ENCODE results near the gene NBEA. TPM values are rescaled to one million over a fixed set of nuclear protein-coding genes. Genes with fewer than 3 reads are reported as not detected.

NBEA gene
- total and polyA plus RNA-seq, 2 experiments from 2014 or later = 2.6 to 12.3 TPM

- Histone ChIP-seq H3K4me2 (no peak overlapping the region), H3K4me1 (ENCODE audit: insufficient read depth) (no peaks in the 10 kb centered on the region), H3K27me3 (no peaks in the 10 kb centered on the region), H3K9me2 (replicated peaks; ENCODE audit: insufficient read depth) (no peaks in the 10 kb centered on the region), H3K4me3 (no peak overlapping the region), H4K20me1 (ENCODE audit: insufficient read depth, poor library complexity, severe bottlenecking) (no peaks in the 10 kb centered on the region), H3K79me2 (no peaks in the 10 kb centered on the region), H3K36me3 (replicated peaks; ENCODE audit: insufficient read depth, low read depth) (no peaks in the 10 kb centered on the region), H3K9me3 (ENCODE audit: low read depth) (no peaks in the 10 kb centered on the region), H2AFZ (no peak overlapping the region), H3K27ac (no peak overlapping the region)
- TF ChIP-seq EZH2 (IDR thresholded peaks at IDR 0.05; ENCODE audit: borderline replicate concordance) (no peak), EZH2phosphoT487 (IDR thresholded peaks at IDR 0.05; ENCODE audit: low read depth, severe bottlenecking, unreplicated experiment) (no peak)
- TF ChIP-seq, protein P1, sequence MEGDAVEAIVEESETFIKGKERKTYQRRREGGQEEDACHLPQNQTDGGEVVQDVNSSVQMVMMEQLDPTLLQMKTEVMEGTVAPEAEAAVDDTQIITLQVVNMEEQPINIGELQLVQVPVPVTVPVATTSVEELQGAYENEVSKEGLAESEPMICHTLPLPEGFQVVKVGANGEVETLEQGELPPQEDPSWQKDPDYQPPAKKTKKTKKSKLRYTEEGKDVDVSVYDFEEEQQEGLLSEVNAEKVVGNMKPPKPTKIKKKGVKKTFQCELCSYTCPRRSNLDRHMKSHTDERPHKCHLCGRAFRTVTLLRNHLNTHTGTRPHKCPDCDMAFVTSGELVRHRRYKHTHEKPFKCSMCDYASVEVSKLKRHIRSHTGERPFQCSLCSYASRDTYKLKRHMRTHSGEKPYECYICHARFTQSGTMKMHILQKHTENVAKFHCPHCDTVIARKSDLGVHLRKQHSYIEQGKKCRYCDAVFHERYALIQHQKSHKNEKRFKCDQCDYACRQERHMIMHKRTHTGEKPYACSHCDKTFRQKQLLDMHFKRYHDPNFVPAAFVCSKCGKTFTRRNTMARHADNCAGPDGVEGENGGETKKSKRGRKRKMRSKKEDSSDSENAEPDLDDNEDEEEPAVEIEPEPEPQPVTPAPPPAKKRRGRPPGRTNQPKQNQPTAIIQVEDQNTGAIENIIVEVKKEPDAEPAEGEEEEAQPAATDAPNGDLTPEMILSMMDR (IDR thresholded peaks at IDR 0.05; ENCODE audit: poor library complexity) = no peak
- DNase-seq (ENCODE audit: low spot score) = no peak
Measured at GRCh38 chr13:35293579-35294226, 351.6 kb downstream of the NBEA start.

DNA sequence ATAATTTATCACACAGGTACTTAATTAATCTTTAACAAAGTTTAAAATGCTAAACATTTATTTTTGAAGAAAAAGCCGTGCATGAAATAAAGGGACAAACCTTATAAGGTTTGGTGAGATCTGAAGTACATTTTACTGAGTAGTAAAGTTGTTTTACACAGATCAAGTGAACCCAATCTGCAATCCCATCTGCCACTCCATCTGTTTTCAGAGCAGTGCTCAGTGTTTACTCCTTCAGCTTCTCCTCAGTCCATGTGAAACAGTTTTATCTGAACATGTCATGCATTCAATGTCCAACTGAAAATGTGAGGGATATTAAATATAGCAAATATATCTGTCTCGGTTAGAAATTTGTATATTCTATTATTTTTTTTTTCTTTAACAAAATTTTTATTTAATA, 367.6 kb downstream of the NBEA start:
- no peak overlapping the region for H3K4me3 ChIP-seq
- no peaks in the 10 kb centered on the region for H4K20me1 ChIP-seq (ENCODE audit: insufficient read depth, poor library complexity, severe bottlenecking)
- H3K27me3 ChIP-seq = no peaks in the 10 kb centered on the region
- 79% methylated on average over 2 of the region's 2 CpGs for WGBS (ENCODE audit: low lambda C conversion rate, missing lambda C conversion rate)
- H3K4me1 ChIP-seq (ENCODE audit: insufficient read depth) = no peaks in the 10 kb centered on the region
- TF ChIP-seq EZH2 (IDR thresholded peaks at IDR 0.05; ENCODE audit: borderline replicate concordance) (no peak), EZH2phosphoT487 (IDR thresholded peaks at IDR 0.05; ENCODE audit: low read depth, severe bottlenecking, unreplicated experiment) (no peak)
- no peaks in the 10 kb centered on the region for H3K36me3 ChIP-seq (replicated peaks; ENCODE audit: insufficient read depth, low read depth)
- H2AFZ ChIP-seq = no peak overlapping the region
- H3K4me2 ChIP-seq = no peak overlapping the region
- DNase-seq (ENCODE audit: low spot score) = no peak
- no peaks in the 10 kb centered on the region for H3K79me2 ChIP-seq
- H3K9me3 ChIP-seq (ENCODE audit: low read depth) = no peaks in the 10 kb centered on the region
- no peak overlapping the region for H3K27ac ChIP-seq
- no peaks in the 10 kb centered on the region for H3K9me2 ChIP-seq (replicated peaks; ENCODE audit: insufficient read depth)

- no peaks in the 10 kb centered on the region for H4K20me1 ChIP-seq (ENCODE audit: insufficient read depth, poor library complexity, severe bottlenecking)
- no peaks in the 10 kb centered on the region for H3K27me3 ChIP-seq
- no peaks in the 10 kb centered on the region for H3K4me1 ChIP-seq (ENCODE audit: insufficient read depth)
- TF ChIP-seq, protein P1 (IDR thresholded peaks at IDR 0.05; ENCODE audit: poor library complexity) = no peak
- no peak for TF ChIP-seq EZH2phosphoT487 (IDR thresholded peaks at IDR 0.05; ENCODE audit: low read depth, severe bottlenecking, unreplicated experiment)
- TF ChIP-seq EZH2 (IDR thresholded peaks at IDR 0.05; ENCODE audit: borderline replicate concordance) = no peak
- no peak for DNase-seq (ENCODE audit: low spot score)
- H3K4me3 ChIP-seq = no peak overlapping the region
- no peak overlapping the region for H3K4me2 ChIP-seq
- H2AFZ ChIP-seq = no peak overlapping the region
- H3K36me3 ChIP-seq (replicated peaks; ENCODE audit: insufficient read depth, low read depth) = no peaks in the 10 kb centered on the region
- 91% methylated on average over 3 of the region's 3 CpGs for WGBS (ENCODE audit: low lambda C conversion rate, missing lambda C conversion rate)
- H3K79me2 ChIP-seq = no peaks in the 10 kb centered on the region
- H3K9me3 ChIP-seq (ENCODE audit: low read depth) = no peaks in the 10 kb centered on the region
- H3K9me2 ChIP-seq (replicated peaks; ENCODE audit: insufficient read depth) = no peaks in the 10 kb centered on the region
- no peak overlapping the region for H3K27ac ChIP-seq
Measured at GRCh38 chr13:35332134-35332533, 390.1 kb downstream of the NBEA start.

DNA sequence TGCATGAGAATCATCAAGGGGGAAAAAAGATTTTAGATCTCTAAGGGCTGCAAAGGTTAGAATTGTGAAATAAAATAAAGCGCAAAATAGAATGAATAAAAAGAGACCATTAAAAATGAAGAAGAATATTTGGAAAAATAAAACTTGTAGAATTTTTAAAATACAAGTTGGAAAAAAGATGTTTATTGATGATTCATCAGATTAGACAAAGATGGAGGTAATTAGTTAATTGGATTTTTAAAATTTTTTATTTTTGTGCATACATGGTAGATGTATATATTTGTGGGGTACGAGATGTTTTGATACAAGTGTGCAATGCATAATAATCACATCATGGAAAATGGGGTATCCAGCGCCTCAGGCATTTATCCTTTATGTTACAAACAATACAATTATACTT, 391.1 kb downstream of the NBEA start:
- Histone ChIP-seq H3K4me3 (no peak overlapping the region), H3K79me2 (no peaks in the 10 kb centered on the region), H3K4me1 (ENCODE audit: insufficient read depth) (no peaks in the 10 kb centered on the region), H3K9me3 (ENCODE audit: low read depth) (no peaks in the 10 kb centered on the region), H3K27ac (no peak overlapping the region), H4K20me1 (ENCODE audit: insufficient read depth, poor library complexity, severe bottlenecking) (no peaks in the 10 kb centered on the region), H3K9me2 (replicated peaks; ENCODE audit: insufficient read depth) (no peaks in the 10 kb centered on the region), H2AFZ (no peak overlapping the region), H3K36me3 (replicated peaks; ENCODE audit: insufficient read depth, low read depth) (no peaks in the 10 kb centered on the region), H3K27me3 (no peaks in the 10 kb centered on the region), H3K4me2 (no peak overlapping the region)
- WGBS (ENCODE audit: low lambda C conversion rate, missing lambda C conversion rate) = 99% methylated on average over 3 of the region's 3 CpGs
- no peak for DNase-seq (ENCODE audit: low spot score)
- no peak for TF ChIP-seq EZH2 (IDR thresholded peaks at IDR 0.05; ENCODE audit: borderline replicate concordance)
- TF ChIP-seq, protein P1 (IDR thresholded peaks at IDR 0.05; ENCODE audit: poor library complexity) = no peak
- no peak for TF ChIP-seq EZH2phosphoT487 (IDR thresholded peaks at IDR 0.05; ENCODE audit: low read depth, severe bottlenecking, unreplicated experiment)

Data from hepatocyte (in vitro differentiated cells).